GM19025 (cell line): ENCODE results near the gene SCARF2.
A peak's percentile ranks its signal among the peaks of the same experiment; 100 is the strongest.
"Not testable (repeated sequence)": the region's sequence is repeated elsewhere in the genome, so short reads cannot be mapped to it uniquely, and the experiment has no call there.

ENCODE experiments used
- ATAC-seq: cut with Tn5 transposase; IDR thresholded peaks from one replicate; pipeline ENCODE4 v1.9.1; 2021; ENCODE audit warnings: mild to moderate bottlenecking, low read depth, moderate library complexity; ENCODE audit not compliant: unreplicated experiment

Gene SCARF2

GRCh38 chr22:20397498-20397897, 40.1 kb downstream of the SCARF2 start:
- ATAC-seq, result no peak

- no peak for ATAC-seq
Measured at GRCh38 chr22:20396639-20397038, 41.0 kb downstream of the SCARF2 start.

- no peak for ATAC-seq
Measured at GRCh38 chr22:20395907-20396287, 41.7 kb downstream of the SCARF2 start.

- ATAC-seq, result no peak
Measured at GRCh38 chr22:20395181-20395906, 42.3 kb downstream of the SCARF2 start.

GRCh38 chr22:20393705-20394476, 43.7 kb downstream of the SCARF2 start, which contains the start of gene ZNF74:
Gene ZNF74, plus strand, starts transcription at chr22:20394151. Its CDS starts 478 bp downstream, at chr22:20394629.
- ATAC-seq, result peak; percentile 70

GRCh38 chr22:20392983-20393704, 44.5 kb downstream of the SCARF2 start:
- ATAC-seq, result no peak

- ATAC-seq, result not testable (repeated sequence)
Measured at GRCh38 chr22:20392365-20392881, 45.2 kb downstream of the SCARF2 start.

GRCh38 chr22:20391222-20391621, 46.4 kb downstream of the SCARF2 start:
- no peak for ATAC-seq

- no peak for ATAC-seq
Measured at GRCh38 chr22:20390394-20390907, 47.2 kb downstream of the SCARF2 start.

GRCh38 chr22:20389288-20389687, 48.3 kb downstream of the SCARF2 start:
- no peak for ATAC-seq

- no peak for ATAC-seq
Measured at GRCh38 chr22:20388200-20388599, 49.4 kb downstream of the SCARF2 start.

GRCh38 chr22:20386972-20387371, 50.7 kb downstream of the SCARF2 start:
- ATAC-seq, result no peak

GRCh38 chr22:20386336-20386735, 51.3 kb downstream of the SCARF2 start:
- ATAC-seq, result no peak

GRCh38 chr22:20384865-20385264, 52.8 kb downstream of the SCARF2 start:
- no peak for ATAC-seq

- ATAC-seq, result no peak
Measured at GRCh38 chr22:20384171-20384570, 53.5 kb downstream of the SCARF2 start.

GRCh38 chr22:20383538-20383937, 54.1 kb downstream of the SCARF2 start:
- no peak for ATAC-seq

GRCh38 chr22:20380486-20380885, 57.1 kb downstream of the SCARF2 start:
- no peak for ATAC-seq

- ATAC-seq, result not testable (repeated sequence)
Measured at GRCh38 chr22:20378684-20379083, 58.9 kb downstream of the SCARF2 start.

- no peak for ATAC-seq
Measured at GRCh38 chr22:20378110-20378509, 59.5 kb downstream of the SCARF2 start.

- ATAC-seq, result not testable (repeated sequence)
Measured at GRCh38 chr22:20376983-20377382, 60.6 kb downstream of the SCARF2 start.

- ATAC-seq, result not testable (repeated sequence)
Measured at GRCh38 chr22:20376281-20376680, 61.3 kb downstream of the SCARF2 start.
